Endothelial cell of umbilical vein (primary cell): ENCODE measurements around the gene TOX2.
A peak's percentile ranks its signal among the peaks of the same experiment; 100 is the strongest.

ENCODE experiments used
- CTCF ChIP-seq, 2 donors: IDR thresholded peaks; 1 replicate in 1 of 2; 2 replicates in 1 of 2; pipeline ENCODE4 v1.5.1; 2011; ENCODE audit warnings: low read length in 2 of 2, mild to moderate bottlenecking in 2 of 2, moderate library complexity in 2 of 2, control low read depth in 1 of 2, inconsistent platforms in 1 of 2, low read depth in 1 of 2; ENCODE audit not compliant: insufficient read depth in 1 of 2; ENCODE audit errors: extremely low read depth in 1 of 2
- FOS ChIP-seq: IDR thresholded peaks from 2 replicates; pipeline ENCODE4 v1.6.1; 2011; ENCODE audit warnings: mild to moderate bottlenecking, low read length, moderate library complexity, borderline replicate concordance; ENCODE audit not compliant: insufficient read depth
- JUN ChIP-seq: IDR thresholded peaks from 2 replicates; pipeline ENCODE4 v1.6.1; 2011; ENCODE audit warnings: borderline replicate concordance, low read depth; ENCODE audit not compliant: insufficient read length, insufficient read depth
- MAX ChIP-seq: IDR thresholded peaks from 2 replicates; pipeline ENCODE4 v1.6.1; 2011; ENCODE audit not compliant: insufficient read depth, insufficient read length
- MYC ChIP-seq: IDR thresholded peaks from one replicate; pipeline ENCODE4 v1.6.1; 2011; ENCODE audit warnings: mild to moderate bottlenecking, low read depth, low read length
- POLR2A ChIP-seq: IDR thresholded peaks from 2 replicates; pipeline ENCODE4 v1.6.1; 2012; ENCODE audit warnings: low read depth, mild to moderate bottlenecking, control low read depth, low read length
- POLR2AphosphoS5 ChIP-seq: IDR thresholded peaks from 2 replicates; pipeline ENCODE4 v1.6.1; 2012; ENCODE audit warnings: low read depth, mild to moderate bottlenecking, control low read depth, low read length, moderate library complexity; ENCODE audit not compliant: insufficient read depth

- TF ChIP-seq CTCF (IDR thresholded peaks at IDR 0.05; ENCODE audit: extremely low read depth in 1 of 2, insufficient read depth in 1 of 2, low read depth in 1 of 2, low read length in 2 of 2) (peak; percentile 6 to 8), POLR2A (no peak), FOS (no peak), POLR2AphosphoS5 (no peak), MYC (no peak), MAX (no peak), JUN (no peak)
These were observed 195.3 kb downstream of the TOX2 start for GRCh38 chr20:44109951-44110361.
